Smooth muscle cell (in vitro differentiated cells): ENCODE measurements around the gene BEST2. TPM values are rescaled to one million over a fixed set of nuclear protein-coding genes. Genes with fewer than 3 reads are reported as not detected.

Source experiments
- DNase-seq: peaks from one replicate; lab custom pipeline; 2025; ENCODE audit not compliant: unreplicated experiment; lab: John Stamatoyannopoulos, UW
- H2AFZ ChIP-seq: fragments of 200-600 bp; sonication (generic); 2 replicates; pipeline ENCODE4 v1.6.0; 2016; ENCODE audit warnings: antibody characterized with exemption, low read depth, mild to moderate bottlenecking
- H3F3A ChIP-seq: fragments of 200-600 bp; sonication (generic); 2 replicates; pipeline ENCODE4 v1.6.0; 2017; ENCODE audit warnings: antibody characterized with exemption, low read depth
- H3K27ac ChIP-seq: fragments of 200-600 bp; sonication (generic); 2 replicates; pipeline ENCODE4 v1.5.1; 2016; ENCODE audit warnings: low read depth, mild to moderate bottlenecking
- H3K27me3 ChIP-seq: fragments of 200-600 bp; sonication (generic); 2 replicates; pipeline ENCODE4 v1.6.1; 2016; ENCODE audit warnings: low read depth, mild to moderate bottlenecking
- H3K36me3 ChIP-seq: fragments of 200-600 bp; sonication (generic); 2 replicates; pipeline ENCODE4 v1.5.1; 2016; ENCODE audit warnings: low read depth
- H3K4me1 ChIP-seq: fragments of 200-600 bp; sonication (generic); 2 replicates; pipeline ENCODE4 v1.5.1; 2016; ENCODE audit warnings: low read depth
- H3K4me2 ChIP-seq: fragments of 200-600 bp; sonication (generic); 2 replicates; pipeline ENCODE4 v1.6.0; 2016; ENCODE audit warnings: mild to moderate bottlenecking
- H3K4me3 ChIP-seq: fragments of 200-600 bp; sonication (generic); 2 replicates; pipeline ENCODE4 v1.5.1; 2016; ENCODE audit warnings: mild to moderate bottlenecking
- H3K79me2 ChIP-seq: fragments of 200-600 bp; sonication (generic); 2 replicates; pipeline ENCODE4 v1.6.0; 2016; ENCODE audit warnings: low read depth, mild to moderate bottlenecking
- H3K9ac ChIP-seq: fragments of 200-600 bp; sonication (generic); 2 replicates; pipeline ENCODE4 v1.6.0; 2016; ENCODE audit warnings: low read depth
- H3K9me3 ChIP-seq: fragments of 200-600 bp; sonication (generic); replicated peaks from 2 replicates; pipeline ENCODE4 v1.5.1; 2016; ENCODE audit warnings: low read depth
- H4K20me1 ChIP-seq: fragments of 200-600 bp; sonication (generic); 2 replicates; pipeline ENCODE4 v1.6.0; 2016; ENCODE audit warnings: low read depth
- WGBS: methylation state at CpG from one replicate; pipeline ENCODE4 v1.1.7; 2016; ENCODE audit warnings: low lambda C conversion rate; 5-methylcytosine and 5-hydroxymethylcytosine counted together
- polyA plus RNA-seq: library from polyadenylated mRNA; unstranded; fragments of >200 nt; fragmentation: Nextera tagmentation; extraction: Ambion mirVana; gene quantifications from 2 replicates; pipeline ENCODE4 v1.2.1, GENCODE V29; 2016
- total RNA-seq: library from RNA; depleted of rRNA; stranded (reverse); fragments of >200 nt; gene quantifications from 2 replicates; pipeline ENCODE4 v1.2.3, GENCODE V29; 2014
- TF ChIP-seq, protein P1 (sequence below): fragments of 200-600 bp; sonication (generic); IDR thresholded peaks from 2 replicates; pipeline ENCODE4 v1.5.1; 2017; ENCODE audit warnings: borderline replicate concordance, mild to moderate bottlenecking, antibody characterized with exemption; ENCODE audit not compliant: insufficient read depth, poor library complexity, severe bottlenecking

BEST2 gene
- total and polyA plus RNA-seq, 2 experiments from 2014 or later: not detected

DNA sequence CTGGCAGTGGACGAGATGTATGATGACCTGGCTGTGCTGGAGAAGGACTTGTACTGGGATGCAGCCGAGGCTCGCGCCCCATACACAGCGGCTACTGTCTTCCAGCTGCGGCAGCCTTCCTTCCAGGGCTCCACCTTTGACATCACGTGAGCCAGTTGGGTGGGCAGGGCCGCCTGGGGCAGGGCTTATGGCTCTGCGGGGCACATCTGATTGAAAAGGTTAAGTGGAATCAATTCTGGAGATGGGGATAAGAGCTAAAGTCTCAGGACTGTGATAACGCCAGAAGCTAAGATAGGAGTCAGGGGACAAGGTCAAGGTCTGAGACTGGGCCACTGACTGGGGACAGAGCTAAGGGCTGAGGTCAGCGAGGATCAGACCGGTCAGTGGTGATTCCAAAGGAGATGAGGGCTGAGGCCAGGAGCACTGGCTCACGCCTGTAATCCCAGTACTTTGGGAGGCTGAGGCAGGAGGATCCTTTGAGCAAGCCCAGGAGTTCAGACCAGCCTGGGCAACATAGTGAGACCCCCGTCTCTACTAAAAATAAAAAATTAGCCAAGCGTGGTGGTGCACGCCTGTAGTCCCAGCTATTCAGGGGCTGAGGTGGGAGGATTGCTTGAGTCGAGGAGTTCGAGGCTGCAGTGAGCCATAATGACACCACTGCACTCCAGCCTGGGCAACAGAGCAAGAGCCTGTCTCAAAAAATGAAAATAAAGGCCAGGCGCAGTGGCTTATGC is 4.7 kb downstream of the BEST2 start:
- H4K20me1 ChIP-seq: no peaks in the 10 kb centered on the region
- H2AFZ ChIP-seq: no peak overlapping the region
- H3K9ac ChIP-seq: no peak overlapping the region
- H3K27me3 ChIP-seq: peaks cover 24% of the 10 kb centered on the region
- DNase-seq: no peak
- H3K4me3 ChIP-seq: no peak overlapping the region
- H3F3A ChIP-seq: peaks cover 4% of the 10 kb centered on the region
- no peak overlapping the region for H3K4me2 ChIP-seq
- TF ChIP-seq, protein P1, sequence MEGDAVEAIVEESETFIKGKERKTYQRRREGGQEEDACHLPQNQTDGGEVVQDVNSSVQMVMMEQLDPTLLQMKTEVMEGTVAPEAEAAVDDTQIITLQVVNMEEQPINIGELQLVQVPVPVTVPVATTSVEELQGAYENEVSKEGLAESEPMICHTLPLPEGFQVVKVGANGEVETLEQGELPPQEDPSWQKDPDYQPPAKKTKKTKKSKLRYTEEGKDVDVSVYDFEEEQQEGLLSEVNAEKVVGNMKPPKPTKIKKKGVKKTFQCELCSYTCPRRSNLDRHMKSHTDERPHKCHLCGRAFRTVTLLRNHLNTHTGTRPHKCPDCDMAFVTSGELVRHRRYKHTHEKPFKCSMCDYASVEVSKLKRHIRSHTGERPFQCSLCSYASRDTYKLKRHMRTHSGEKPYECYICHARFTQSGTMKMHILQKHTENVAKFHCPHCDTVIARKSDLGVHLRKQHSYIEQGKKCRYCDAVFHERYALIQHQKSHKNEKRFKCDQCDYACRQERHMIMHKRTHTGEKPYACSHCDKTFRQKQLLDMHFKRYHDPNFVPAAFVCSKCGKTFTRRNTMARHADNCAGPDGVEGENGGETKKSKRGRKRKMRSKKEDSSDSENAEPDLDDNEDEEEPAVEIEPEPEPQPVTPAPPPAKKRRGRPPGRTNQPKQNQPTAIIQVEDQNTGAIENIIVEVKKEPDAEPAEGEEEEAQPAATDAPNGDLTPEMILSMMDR: no peak
- H3K36me3 ChIP-seq: no peaks in the 10 kb centered on the region
- no peak overlapping the region for H3K27ac ChIP-seq
- 90% methylated on average over 19 of the region's 19 CpGs for WGBS
- no peaks in the 10 kb centered on the region for H3K9me3 ChIP-seq
- H3K4me1 ChIP-seq: peaks cover 4% of the 10 kb centered on the region
- H3K79me2 ChIP-seq: no peaks in the 10 kb centered on the region

DNA sequence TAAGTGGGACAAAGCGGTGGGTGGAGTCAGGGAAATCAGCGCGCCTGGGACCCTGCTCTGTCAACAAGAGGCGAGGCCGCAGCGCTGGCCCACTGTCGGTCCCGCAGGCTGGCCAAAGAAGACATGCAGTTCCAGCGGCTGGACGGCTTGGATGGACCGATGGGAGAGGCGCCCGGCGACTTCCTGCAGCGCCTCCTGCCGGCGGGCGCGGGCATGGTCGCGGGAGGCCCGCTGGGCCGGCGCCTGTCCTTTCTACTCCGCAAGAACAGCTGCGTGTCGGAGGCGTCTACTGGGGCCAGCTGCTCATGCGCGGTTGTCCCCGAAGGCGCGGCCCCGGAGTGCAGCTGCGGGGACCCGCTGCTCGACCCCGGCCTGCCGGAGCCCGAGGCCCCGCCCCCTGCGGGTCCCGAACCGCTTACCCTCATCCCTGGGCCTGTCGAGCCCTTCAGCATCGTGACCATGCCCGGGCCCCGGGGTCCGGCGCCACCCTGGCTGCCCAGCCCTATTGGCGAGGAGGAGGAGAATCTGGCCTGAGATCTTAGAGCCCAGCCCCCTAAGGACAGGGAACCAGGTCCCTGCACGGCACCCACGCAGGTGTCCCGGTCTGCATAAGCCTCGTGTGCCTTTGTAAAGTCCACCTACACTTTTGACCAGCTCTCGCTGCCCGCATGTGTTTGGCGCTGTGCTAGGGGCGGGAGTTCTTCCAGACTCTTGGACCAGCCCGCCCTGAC is 6.1 kb downstream of the BEST2 start:
- H3K4me1 ChIP-seq: peaks cover 4% of the 10 kb centered on the region
- peak; percentile 50 for DNase-seq
- no peaks in the 10 kb centered on the region for H3K9me3 ChIP-seq
- no peak overlapping the region for H3K27ac ChIP-seq
- WGBS: 12% methylated on average over 48 of the region's 60 CpGs
- no peaks in the 10 kb centered on the region for H3K36me3 ChIP-seq
- H3K4me2 ChIP-seq: peak overlapping the region; percentile 90
- peak overlapping the region; percentile 81 for H2AFZ ChIP-seq
- peaks cover 11% of the 10 kb centered on the region for H3K27me3 ChIP-seq
- no peaks in the 10 kb centered on the region for H3K79me2 ChIP-seq
- no peaks in the 10 kb centered on the region for H4K20me1 ChIP-seq
- H3F3A ChIP-seq: peaks cover 4% of the 10 kb centered on the region
- no peak overlapping the region for H3K9ac ChIP-seq
- TF ChIP-seq, protein P1: peak; percentile 97
- H3K4me3 ChIP-seq: peak overlapping the region; percentile 49

DNA sequence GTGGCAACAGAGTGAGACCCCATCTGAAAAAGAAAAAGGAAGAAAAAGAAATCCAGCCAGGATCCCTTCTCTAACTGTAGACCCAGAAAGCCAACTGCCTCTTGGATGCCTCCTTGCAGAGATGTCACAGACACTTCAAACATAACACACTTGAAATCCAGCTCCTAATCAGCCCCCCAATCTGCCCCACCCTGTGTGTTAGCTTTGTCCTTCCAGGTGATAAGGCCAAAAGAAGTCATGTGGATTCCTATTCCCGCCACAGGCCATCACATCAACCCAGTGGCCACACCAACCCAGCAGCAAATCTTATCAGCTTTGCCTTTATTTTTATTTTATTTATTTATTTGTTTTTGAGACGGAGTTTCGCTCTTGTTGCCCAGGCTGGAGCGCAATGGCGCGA is 8.1 kb downstream of the BEST2 start:
- H3K27ac ChIP-seq: no peak overlapping the region
- no peaks in the 10 kb centered on the region for H4K20me1 ChIP-seq
- no peak overlapping the region for H3K4me2 ChIP-seq
- H3K79me2 ChIP-seq: no peaks in the 10 kb centered on the region
- no peaks in the 10 kb centered on the region for H3K27me3 ChIP-seq
- no peak for DNase-seq
- 95% methylated on average over 6 of the region's 6 CpGs for WGBS
- TF ChIP-seq, protein P1: no peak
- no peak overlapping the region for H3K4me3 ChIP-seq
- H3K36me3 ChIP-seq: no peaks in the 10 kb centered on the region
- H3K9me3 ChIP-seq: no peaks in the 10 kb centered on the region
- H3K4me1 ChIP-seq: peaks cover 4% of the 10 kb centered on the region
- no peak overlapping the region for H2AFZ ChIP-seq
- H3F3A ChIP-seq: peaks cover 4% of the 10 kb centered on the region
- no peak overlapping the region for H3K9ac ChIP-seq
